A549 (cell line): ENCODE results near the gene FGF18.

Experiments used
- CTCF ChIP-seq: fragments of >200 bp; sonication (Bioruptor Twin); formaldehyde crosslinking; IDR thresholded peaks from 3 replicates; pipeline ENCODE4 v1.5.1; 2016
- KDM5A ChIP-seq: fragments of 200-600 bp; sonication (generic); IDR thresholded peaks from 2 replicates; pipeline ENCODE4 v1.6.1; 2016; ENCODE audit warnings: antibody characterized with exemption, mild to moderate bottlenecking

GRCh38 chr5:171470420-171470819, 51.0 kb downstream of the FGF18 start:
- TF ChIP-seq CTCF: no peak
- no peak for TF ChIP-seq KDM5A
